AG04449 (cell line): ENCODE data around the gene ZBTB37.

Source experiments
- CTCF ChIA-PET: fragments of 350-600 bp; formaldehyde crosslinking; extraction: SDS; loops from one replicate; lab custom pipeline; 2021; ENCODE audit warnings: antibody characterized with exemption; lab: Yijun Ruan, JAX
- POLR2A ChIA-PET: fragments of 400-600, 350-600 bp; formaldehyde crosslinking; extraction: SDS; loops from one replicate; lab custom pipeline; 2020; ENCODE audit warnings: antibody characterized with exemption, inconsistent platforms; lab: Yijun Ruan, JAX
- DNase-seq: peaks from one replicate; pipeline ENCODE4 v3.0.0-alpha.2; 2010; ENCODE audit warnings: low read depth, low spot score
- H3K4me3 ChIP-seq: 2 replicates; pipeline ENCODE4 v1.5.1; 2011; ENCODE audit warnings: low read depth, mild to moderate bottlenecking, control low read depth, low read length
- TF ChIP-seq, protein P1 (sequence below): IDR thresholded peaks from one replicate; pipeline ENCODE4 v1.5.1; 2011; ENCODE audit warnings: mild to moderate bottlenecking, moderate library complexity, low read length, control low read depth, inconsistent platforms; ENCODE audit not compliant: insufficient read depth; ENCODE audit errors: missing control alignments

Gene ZBTB37

DNA sequence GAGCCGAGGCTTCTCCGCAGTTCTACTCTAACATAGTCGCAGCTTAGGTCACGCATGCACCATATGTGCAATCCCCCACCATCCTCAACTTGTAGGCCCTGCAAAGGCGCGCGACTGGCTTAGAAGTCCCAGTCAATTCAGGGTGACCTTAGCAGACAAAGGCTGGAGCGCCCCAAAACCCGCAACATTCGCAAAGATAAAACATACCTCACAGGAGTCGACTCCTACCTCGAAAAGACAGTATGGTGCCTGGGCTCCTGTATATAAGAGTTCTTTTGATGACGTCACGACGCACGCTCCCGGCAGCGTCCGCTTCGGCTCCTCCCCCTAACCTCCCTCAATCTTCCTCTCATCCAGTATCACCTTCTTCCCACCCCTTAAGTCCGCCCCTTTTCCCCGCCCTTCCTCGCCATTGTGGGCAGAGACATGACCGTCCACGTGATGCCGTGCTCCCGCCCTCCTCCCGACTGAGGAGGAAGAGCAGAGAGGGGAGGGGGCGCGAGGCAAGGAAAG, 371 bp upstream of the ZBTB37 start, which contains the start of gene GAS5:
Gene GAS5, minus strand, starts transcription at position 237 of the 513 bp plus-strand sequence.
- DNase-seq: peak; percentile 99
- CTCF ChIA-PET: no interaction called here
- TF ChIP-seq, protein P1, sequence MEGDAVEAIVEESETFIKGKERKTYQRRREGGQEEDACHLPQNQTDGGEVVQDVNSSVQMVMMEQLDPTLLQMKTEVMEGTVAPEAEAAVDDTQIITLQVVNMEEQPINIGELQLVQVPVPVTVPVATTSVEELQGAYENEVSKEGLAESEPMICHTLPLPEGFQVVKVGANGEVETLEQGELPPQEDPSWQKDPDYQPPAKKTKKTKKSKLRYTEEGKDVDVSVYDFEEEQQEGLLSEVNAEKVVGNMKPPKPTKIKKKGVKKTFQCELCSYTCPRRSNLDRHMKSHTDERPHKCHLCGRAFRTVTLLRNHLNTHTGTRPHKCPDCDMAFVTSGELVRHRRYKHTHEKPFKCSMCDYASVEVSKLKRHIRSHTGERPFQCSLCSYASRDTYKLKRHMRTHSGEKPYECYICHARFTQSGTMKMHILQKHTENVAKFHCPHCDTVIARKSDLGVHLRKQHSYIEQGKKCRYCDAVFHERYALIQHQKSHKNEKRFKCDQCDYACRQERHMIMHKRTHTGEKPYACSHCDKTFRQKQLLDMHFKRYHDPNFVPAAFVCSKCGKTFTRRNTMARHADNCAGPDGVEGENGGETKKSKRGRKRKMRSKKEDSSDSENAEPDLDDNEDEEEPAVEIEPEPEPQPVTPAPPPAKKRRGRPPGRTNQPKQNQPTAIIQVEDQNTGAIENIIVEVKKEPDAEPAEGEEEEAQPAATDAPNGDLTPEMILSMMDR: no peak
- peak within 1 kb of the TSS; percentile 88 for H3K4me3 ChIP-seq
- POLR2A ChIA-PET: interaction anchor here (0.6 to 1.6 kb wide), 19 partner anchors 8 to 965 kb away, joined by 3 to 13 read pairs (median 4); partner anchors contain the start of genes CENPL, DARS2 and RC3H1

DNA sequence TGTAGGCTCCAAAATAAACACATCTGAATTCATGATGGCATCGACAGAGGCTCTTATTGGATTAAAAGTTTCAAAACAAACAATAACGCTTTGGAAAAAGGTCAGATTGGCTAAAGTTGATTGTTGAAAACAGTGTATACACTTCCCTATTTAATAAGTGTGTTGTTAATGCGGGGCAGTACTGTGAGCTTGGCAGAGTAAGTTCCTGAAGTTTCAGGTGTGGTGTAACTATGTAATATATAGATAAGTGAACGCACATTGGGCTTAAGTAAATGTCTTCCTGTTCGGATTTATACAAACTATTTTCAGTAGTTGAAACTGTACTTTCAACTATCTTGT, 810 bp downstream of the ZBTB37 start:
- ChIA-PET POLR2A (interaction anchor here (1.2 kb wide), 1 partner anchor 10 kb away, joined by 4 read pairs; no protein-coding TSS in a partner anchor), CTCF (interaction anchor here (1.0 to 1.2 kb wide), 2 partner anchors 9 to 17 kb away, joined by 3 read pairs; no protein-coding TSS in a partner anchor)
- TF ChIP-seq, protein P1: no peak
- peak overlapping the region; percentile 86 for H3K4me3 ChIP-seq
- no peak for DNase-seq

DNA sequence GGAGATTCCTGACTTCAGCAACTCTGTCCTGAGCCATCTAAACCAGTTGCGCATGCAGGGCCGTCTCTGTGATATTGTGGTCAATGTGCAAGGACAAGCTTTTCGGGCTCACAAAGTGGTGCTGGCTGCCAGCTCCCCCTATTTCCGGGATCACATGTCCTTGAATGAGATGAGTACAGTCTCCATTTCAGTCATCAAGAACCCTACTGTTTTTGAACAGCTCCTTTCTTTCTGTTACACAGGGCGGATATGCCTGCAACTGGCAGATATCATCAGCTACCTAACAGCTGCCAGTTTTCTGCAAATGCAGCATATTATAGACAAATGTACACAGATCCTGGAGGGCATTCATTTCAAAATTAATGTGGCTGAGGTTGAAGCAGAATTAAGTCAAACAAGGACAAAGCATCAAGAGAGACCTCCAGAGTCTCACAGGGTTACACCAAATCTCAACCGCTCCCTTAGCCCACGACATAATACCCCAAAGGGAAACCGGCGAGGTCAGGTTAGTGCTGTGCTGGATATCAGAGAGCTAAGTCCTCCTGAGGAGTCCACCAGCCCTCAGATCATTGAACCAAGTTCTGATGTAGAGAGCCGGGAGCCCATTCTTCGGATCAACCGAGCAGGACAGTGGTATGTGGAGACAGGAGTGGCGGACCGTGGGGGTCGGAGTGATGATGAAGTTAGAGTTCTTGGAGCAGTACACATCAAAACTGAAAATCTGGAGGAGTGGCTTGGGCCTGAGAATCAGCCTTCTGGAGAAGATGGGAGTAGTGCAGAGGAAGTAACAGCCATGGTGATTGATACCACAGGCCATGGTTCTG, 2.3 kb downstream of the ZBTB37 start:
- no peak overlapping the region for H3K4me3 ChIP-seq
- CTCF ChIA-PET: no interaction called here
- DNase-seq: no peak
- TF ChIP-seq, protein P1: no peak
- POLR2A ChIA-PET: no interaction called here

DNA sequence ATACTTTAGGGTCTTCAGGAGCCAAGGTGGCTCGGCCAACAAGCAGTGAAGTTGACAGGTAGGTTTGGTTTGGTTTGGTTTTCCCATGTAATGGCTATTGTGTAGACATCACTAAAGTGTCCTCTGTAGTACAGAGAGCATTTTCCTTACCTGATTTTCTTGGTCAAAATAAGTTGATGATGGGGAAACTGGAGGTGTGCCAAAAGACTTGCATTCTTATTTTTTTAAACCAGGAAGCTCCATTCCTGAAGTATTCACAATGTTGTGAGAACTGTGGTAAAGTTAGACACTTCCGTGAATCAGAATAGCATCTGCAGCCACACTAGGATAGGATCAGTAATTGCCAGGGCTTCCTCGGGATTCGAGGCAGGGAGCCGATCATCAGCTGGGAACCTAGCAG, 2.9 kb downstream of the ZBTB37 start:
- TF ChIP-seq, protein P1: no peak
- POLR2A ChIA-PET: no interaction called here

DNA sequence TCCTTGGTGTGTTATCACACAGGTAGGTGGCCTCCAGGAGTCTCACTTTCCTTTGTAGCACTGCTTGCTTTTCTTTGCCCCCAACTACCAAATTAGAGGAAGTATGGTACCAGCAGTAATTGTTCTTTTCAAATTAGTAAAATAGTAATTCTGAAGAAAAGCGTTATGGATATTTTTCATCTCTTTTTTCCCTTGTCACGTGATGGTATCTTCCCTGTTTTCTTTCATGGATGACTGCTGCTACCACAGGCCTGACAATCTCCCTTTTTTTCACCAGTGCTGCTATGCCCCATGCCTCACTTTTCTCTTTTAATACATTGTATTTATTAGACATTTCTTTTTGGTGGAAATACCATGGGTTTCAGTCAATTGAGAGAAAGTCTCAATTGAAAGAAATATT, 3.3 kb downstream of the ZBTB37 start:
- TF ChIP-seq, protein P1: no peak
- DNase-seq: no peak
- POLR2A ChIA-PET: no interaction called here
- CTCF ChIA-PET: no interaction called here
- no peak overlapping the region for H3K4me3 ChIP-seq

More for the DNA sequence above, 2.9 kb downstream of the ZBTB37 start:
- H3K4me3 ChIP-seq: no peak overlapping the region
- DNase-seq: no peak
- CTCF ChIA-PET: no interaction called here

DNA sequence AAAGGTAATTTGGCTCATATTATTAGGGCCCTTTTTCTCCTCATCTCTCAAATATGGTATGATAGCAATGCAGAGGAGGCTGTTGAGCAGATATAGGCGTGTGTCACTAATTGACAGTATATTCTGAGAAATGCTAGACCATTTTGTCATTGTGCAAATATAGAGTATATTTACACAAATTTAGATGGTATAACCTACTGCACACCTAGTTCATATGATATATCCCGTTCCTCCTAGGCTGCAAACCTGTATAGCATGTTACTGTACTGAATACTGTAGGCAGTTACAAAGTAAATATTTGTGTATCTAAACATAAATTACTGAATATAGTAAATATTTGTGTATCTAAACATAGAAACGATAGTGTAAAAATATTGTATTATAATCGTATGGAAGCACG, 8.6 kb downstream of the ZBTB37 start:
- DNase-seq: no peak
- CTCF ChIA-PET: no interaction called here
- TF ChIP-seq, protein P1: no peak
- H3K4me3 ChIP-seq: no peak overlapping the region
- POLR2A ChIA-PET: interaction anchor here (1.0 to 1.4 kb wide), 2 partner anchors 8 to 15 kb away, joined by 3 to 5 read pairs; partner anchors contain the start of gene ZBTB37
